NB4 (cell line): ENCODE measurements around the gene KNTC1.
"Not testable (repeated sequence)": the region's sequence is repeated elsewhere in the genome, so short reads cannot be mapped to it uniquely, and the experiment has no call there.

Experiments
- DNase-seq: peaks from one replicate; pipeline ENCODE4 v3.0.0; 2010; ENCODE audit warnings: low read depth
- H3K4me3 ChIP-seq: one replicate; pipeline ENCODE4 v1.5.1; 2011; ENCODE audit warnings: mild to moderate bottlenecking, low read depth, low read length, moderate library complexity
- MYC ChIP-seq: IDR thresholded peaks from 2 replicates; pipeline ENCODE4 v1.6.1; 2011; ENCODE audit warnings: low read depth, low read length
- POLR2A ChIP-seq: IDR thresholded peaks from 2 replicates; pipeline ENCODE4 v1.6.1; 2011; ENCODE audit warnings: mild to moderate bottlenecking; ENCODE audit not compliant: insufficient read length; ENCODE audit errors: extremely low read depth
- TF ChIP-seq, protein P1 (sequence below): IDR thresholded peaks from one replicate; pipeline ENCODE4 v1.5.1; 2012; ENCODE audit warnings: low read depth, low read length
- TF ChIP-seq, protein P2 (sequence below): IDR thresholded peaks from 2 replicates; pipeline ENCODE4 v1.6.1; 2011; ENCODE audit warnings: low read depth, low read length

Gene KNTC1, protein sequence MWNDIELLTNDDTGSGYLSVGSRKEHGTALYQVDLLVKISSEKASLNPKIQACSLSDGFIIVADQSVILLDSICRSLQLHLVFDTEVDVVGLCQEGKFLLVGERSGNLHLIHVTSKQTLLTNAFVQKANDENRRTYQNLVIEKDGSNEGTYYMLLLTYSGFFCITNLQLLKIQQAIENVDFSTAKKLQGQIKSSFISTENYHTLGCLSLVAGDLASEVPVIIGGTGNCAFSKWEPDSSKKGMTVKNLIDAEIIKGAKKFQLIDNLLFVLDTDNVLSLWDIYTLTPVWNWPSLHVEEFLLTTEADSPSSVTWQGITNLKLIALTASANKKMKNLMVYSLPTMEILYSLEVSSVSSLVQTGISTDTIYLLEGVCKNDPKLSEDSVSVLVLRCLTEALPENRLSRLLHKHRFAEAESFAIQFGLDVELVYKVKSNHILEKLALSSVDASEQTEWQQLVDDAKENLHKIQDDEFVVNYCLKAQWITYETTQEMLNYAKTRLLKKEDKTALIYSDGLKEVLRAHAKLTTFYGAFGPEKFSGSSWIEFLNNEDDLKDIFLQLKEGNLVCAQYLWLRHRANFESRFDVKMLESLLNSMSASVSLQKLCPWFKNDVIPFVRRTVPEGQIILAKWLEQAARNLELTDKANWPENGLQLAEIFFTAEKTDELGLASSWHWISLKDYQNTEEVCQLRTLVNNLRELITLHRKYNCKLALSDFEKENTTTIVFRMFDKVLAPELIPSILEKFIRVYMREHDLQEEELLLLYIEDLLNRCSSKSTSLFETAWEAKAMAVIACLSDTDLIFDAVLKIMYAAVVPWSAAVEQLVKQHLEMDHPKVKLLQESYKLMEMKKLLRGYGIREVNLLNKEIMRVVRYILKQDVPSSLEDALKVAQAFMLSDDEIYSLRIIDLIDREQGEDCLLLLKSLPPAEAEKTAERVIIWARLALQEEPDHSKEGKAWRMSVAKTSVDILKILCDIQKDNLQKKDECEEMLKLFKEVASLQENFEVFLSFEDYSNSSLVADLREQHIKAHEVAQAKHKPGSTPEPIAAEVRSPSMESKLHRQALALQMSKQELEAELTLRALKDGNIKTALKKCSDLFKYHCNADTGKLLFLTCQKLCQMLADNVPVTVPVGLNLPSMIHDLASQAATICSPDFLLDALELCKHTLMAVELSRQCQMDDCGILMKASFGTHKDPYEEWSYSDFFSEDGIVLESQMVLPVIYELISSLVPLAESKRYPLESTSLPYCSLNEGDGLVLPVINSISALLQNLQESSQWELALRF (N-terminal part only)

DNA sequence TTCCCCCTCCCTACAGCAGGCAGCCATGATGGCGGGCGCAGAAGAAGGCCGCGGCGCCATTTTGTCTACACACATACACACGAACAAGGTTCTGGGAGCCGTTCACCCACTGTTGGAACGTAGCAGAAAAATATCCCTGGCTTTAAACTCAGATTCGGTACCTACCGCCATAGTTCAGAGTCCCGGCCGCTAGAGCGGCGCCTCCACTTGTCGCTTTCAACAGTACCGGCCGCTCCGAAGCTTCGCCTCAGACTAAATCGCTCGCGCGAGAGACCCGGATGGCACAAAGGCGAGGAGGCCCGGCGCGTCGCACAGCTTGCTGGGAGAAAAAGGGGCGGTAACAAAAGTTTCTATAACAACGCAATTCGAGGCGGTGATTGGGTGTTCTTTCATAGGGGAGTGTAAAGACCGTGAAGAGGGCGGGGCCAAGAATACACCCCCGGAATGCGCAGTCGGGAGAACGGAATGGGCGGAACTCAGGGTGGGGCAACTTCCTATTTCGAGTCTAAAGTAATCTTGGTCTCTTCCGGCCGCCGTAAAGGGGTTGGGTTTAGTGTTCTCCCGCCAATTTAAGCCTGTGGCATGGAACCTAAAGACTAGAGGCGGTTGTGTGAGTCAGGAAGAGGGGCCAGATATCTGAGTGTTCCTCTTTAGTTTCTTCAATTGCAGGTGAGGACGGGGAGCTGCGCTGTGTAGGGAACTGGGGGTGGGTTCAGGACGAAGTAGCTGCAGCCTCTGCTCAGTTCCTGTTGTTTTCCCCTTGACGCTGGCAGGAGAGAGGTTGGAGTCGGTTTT lies at the start of gene KNTC1, which contains the start of gene RSRC2:
Gene KNTC1 (plus strand): TSS at position 567 of the 795 bp plus-strand sequence. CDS start 2,815 bp downstream, outside the sequence.
Gene RSRC2 (minus strand): TSS at position 254 of the 795 bp plus-strand sequence. CDS start 83 bp downstream, at position 171.
- peak within 1 kb of the TSS; percentile 87 for H3K4me3 ChIP-seq
- peak; percentile 75 for TF ChIP-seq MYC
- peak; percentile 99 for TF ChIP-seq POLR2A
- TF ChIP-seq, protein P1, sequence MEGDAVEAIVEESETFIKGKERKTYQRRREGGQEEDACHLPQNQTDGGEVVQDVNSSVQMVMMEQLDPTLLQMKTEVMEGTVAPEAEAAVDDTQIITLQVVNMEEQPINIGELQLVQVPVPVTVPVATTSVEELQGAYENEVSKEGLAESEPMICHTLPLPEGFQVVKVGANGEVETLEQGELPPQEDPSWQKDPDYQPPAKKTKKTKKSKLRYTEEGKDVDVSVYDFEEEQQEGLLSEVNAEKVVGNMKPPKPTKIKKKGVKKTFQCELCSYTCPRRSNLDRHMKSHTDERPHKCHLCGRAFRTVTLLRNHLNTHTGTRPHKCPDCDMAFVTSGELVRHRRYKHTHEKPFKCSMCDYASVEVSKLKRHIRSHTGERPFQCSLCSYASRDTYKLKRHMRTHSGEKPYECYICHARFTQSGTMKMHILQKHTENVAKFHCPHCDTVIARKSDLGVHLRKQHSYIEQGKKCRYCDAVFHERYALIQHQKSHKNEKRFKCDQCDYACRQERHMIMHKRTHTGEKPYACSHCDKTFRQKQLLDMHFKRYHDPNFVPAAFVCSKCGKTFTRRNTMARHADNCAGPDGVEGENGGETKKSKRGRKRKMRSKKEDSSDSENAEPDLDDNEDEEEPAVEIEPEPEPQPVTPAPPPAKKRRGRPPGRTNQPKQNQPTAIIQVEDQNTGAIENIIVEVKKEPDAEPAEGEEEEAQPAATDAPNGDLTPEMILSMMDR, result no peak
- TF ChIP-seq, protein P2, sequence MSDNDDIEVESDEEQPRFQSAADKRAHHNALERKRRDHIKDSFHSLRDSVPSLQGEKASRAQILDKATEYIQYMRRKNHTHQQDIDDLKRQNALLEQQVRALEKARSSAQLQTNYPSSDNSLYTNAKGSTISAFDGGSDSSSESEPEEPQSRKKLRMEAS, result peak; percentile 60

DNA sequence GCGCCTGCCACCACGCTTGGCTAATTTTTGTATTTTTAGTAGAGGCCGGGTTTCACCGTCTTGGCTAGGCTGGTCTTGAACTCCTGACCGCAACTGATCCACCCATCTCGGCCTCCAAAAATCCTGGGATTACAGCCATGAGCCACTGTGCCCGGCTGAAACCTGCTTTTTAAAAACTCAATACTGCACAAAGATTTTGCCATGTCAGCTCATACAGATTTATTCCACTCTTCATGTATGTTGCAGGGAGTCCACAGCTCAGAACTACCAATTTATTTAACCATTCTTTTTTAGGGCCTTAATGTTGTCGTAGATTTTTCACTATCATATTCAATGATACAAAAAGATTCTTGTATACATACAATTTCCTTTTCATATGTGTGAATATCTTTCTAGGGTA lies 46.3 kb upstream of the KNTC1 start:
- TF ChIP-seq, protein P2, result no peak
- TF ChIP-seq MYC, result no peak
- TF ChIP-seq, protein P1, result no peak
- no peak for TF ChIP-seq POLR2A
- H3K4me3 ChIP-seq, result no peak overlapping the region
- no peak for DNase-seq

More for the DNA sequence above, at the start of gene KNTC1, which contains the start of gene RSRC2:
- DNase-seq, result peak; percentile 100

DNA sequence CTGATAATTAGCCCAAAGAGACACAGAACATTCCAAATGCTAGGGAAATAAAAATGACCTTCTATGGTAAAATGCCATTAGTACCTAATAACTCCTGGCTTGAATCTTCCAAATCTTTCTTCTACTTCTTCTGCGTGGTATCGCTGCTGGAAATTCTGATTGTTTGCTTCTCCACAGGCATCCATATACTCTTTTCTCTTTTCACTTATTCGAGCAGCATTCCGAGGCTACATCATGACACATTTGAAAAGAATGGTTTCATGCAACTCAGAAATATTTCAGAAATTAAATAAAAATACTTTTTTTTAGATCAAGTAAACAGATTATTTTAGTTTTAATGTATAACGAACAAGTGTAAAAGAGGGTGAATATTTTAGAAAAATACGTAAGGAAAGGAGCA lies 45.2 kb upstream of the KNTC1 start:
- DNase-seq, result no peak

DNA sequence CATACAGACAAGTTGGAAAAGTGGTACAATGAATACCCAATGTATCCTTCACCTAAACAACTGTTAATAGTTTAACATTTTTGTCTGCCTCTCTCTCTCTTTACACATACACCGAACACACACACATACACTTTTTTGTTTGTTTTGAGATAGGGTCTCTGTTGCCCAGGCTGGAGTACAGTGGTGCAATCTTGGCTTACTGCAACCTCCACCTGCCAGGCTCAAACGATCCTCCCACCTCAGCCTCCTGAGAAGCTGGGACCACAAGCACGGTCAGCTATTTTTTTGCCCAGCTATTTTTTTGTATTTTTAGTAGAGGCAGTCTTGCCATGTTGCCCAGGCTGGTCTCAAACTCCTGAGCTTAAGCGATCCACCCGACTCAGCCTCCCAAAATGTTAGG lies 43.1 kb upstream of the KNTC1 start:
- H3K4me3 ChIP-seq, result no peak overlapping the region
- TF ChIP-seq, protein P2, result no peak
- TF ChIP-seq MYC (no peak), POLR2A (no peak)
- TF ChIP-seq, protein P1, result no peak

More for the DNA sequence above, 45.2 kb upstream of the KNTC1 start:
- TF ChIP-seq, protein P1, result no peak
- TF ChIP-seq MYC, result no peak
- no peak for TF ChIP-seq POLR2A
- TF ChIP-seq, protein P2, result no peak
- H3K4me3 ChIP-seq, result no peak overlapping the region

DNA sequence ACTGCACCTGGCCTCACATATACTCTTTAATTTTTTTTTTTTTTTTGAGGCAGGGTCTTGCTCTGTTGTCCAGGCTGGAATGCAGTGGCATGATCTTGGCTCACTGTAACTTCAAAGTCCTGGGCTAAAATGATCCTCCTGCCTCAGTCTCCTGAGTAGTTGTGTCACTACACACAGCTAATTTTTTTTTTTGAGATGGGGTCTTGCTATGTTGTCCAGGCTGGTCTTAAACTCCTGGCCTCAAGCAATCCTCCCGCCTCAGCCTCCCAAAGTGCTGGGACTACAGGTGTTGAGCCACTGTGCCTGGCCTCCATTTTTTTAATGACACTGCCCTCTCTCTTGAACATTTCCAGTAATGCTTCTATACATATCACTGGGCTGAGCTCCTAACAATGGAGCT lies 42.7 kb upstream of the KNTC1 start:
- H3K4me3 ChIP-seq, DNase-seq: not testable (repeated sequence)

More for the DNA sequence above, 43.1 kb upstream of the KNTC1 start:
- no peak for DNase-seq
